Liver (tissue), 9 donors: ENCODE results near the gene AKAP11. TPM values are rescaled to one million over a fixed set of nuclear protein-coding genes. Genes with fewer than 3 reads are reported as not detected.

Experiments used
- DNase-seq: peaks from one replicate; pipeline ENCODE4 v3.0.0-alpha.2; 2017; ENCODE audit warnings: low spot score
- H3K27ac ChIP-seq, 2 donors: one replicate each; pipeline ENCODE4 v1.7.0; 2013; ENCODE audit warnings: inconsistent platforms in 2 of 2, low read length in 2 of 2, control low read depth in 1 of 2, low read depth in 1 of 2, mild to moderate bottlenecking in 1 of 2
- H3K27me3 ChIP-seq, 4 donors: one replicate each; pipeline versions ENCODE4 v1.6.1 to v1.7.0; 2013; ENCODE audit warnings: low read length in 3 of 4, inconsistent platforms in 1 of 4, mild to moderate bottlenecking in 1 of 4, moderate library complexity in 1 of 4; ENCODE audit not compliant: control insufficient read depth in 4 of 4, insufficient read depth in 4 of 4
- H3K36me3 ChIP-seq, 4 donors: one replicate each; pipeline versions ENCODE4 v1.6.1 to v1.7.0; 2013; ENCODE audit warnings: low read length in 3 of 4, mild to moderate bottlenecking in 3 of 4, low read depth in 1 of 4, moderate library complexity in 1 of 4; ENCODE audit not compliant: control insufficient read depth in 4 of 4, insufficient read depth in 3 of 4
- H3K4me1 ChIP-seq, 4 donors: one replicate each; pipeline versions ENCODE4 v1.6.1 to v1.7.0; 2013; ENCODE audit warnings: low read length in 3 of 4, mild to moderate bottlenecking in 3 of 4, moderate library complexity in 1 of 4; ENCODE audit not compliant: control insufficient read depth in 4 of 4, insufficient read depth in 4 of 4
- H3K4me3 ChIP-seq, 3 donors: one replicate each; pipeline versions ENCODE4 v1.6.1 to v1.7.0; 2013; ENCODE audit warnings: low read length in 3 of 3, control low read depth in 1 of 3, low read depth in 1 of 3, mild to moderate bottlenecking in 1 of 3
- H3K9ac ChIP-seq, 2 donors: one replicate each; pipeline ENCODE4 v1.7.0; 2013; ENCODE audit warnings: low read length in 2 of 2, mild to moderate bottlenecking in 2 of 2, moderate library complexity in 2 of 2, control low read depth in 1 of 2, low read depth in 1 of 2
- H3K9me3 ChIP-seq, 4 donors: one replicate each; pipeline versions ENCODE4 v1.6.1 to v1.7.0; 2013; ENCODE audit warnings: low read length in 3 of 4; ENCODE audit not compliant: control insufficient read depth in 4 of 4
- ATF3 ChIP-seq: IDR thresholded peaks from 2 replicates; pipeline ENCODE4 v1.6.1; 2016; ENCODE audit warnings: antibody characterized with exemption
- FOXA1 ChIP-seq: IDR thresholded peaks from 2 replicates; pipeline ENCODE4 v1.6.1; 2016; ENCODE audit warnings: antibody characterized with exemption
- FOXA2 ChIP-seq: IDR thresholded peaks from 2 replicates; pipeline ENCODE4 v1.6.1; 2016; ENCODE audit warnings: antibody characterized with exemption
- GABPA ChIP-seq, 2 donors: IDR thresholded peaks in 1 of 2; conservative IDR thresholded peaks in 1 of 2; 2 replicates each; pipeline ENCODE4 v1.6.1; 2016; ENCODE audit warnings: antibody characterized with exemption in 2 of 2, mild to moderate bottlenecking in 1 of 2, moderate library complexity in 1 of 2
- HNF4A ChIP-seq, 2 donors: conservative IDR thresholded peaks; 2 replicates each; pipeline ENCODE4 v1.6.1; 2016; ENCODE audit warnings: antibody characterized with exemption in 2 of 2, mild to moderate bottlenecking in 2 of 2
- HNF4G ChIP-seq: IDR thresholded peaks from 2 replicates; pipeline ENCODE4 v1.6.1; 2016; ENCODE audit warnings: antibody characterized with exemption
- JUND ChIP-seq, 2 donors: IDR thresholded peaks; 2 replicates each; pipeline ENCODE4 v1.6.1; 2016; ENCODE audit warnings: antibody characterized with exemption in 2 of 2
- NR2F2 ChIP-seq: IDR thresholded peaks from 2 replicates; pipeline ENCODE4 v1.6.1; 2016; ENCODE audit warnings: antibody characterized with exemption
- RAD21 ChIP-seq, 2 donors: IDR thresholded peaks; 2 replicates each; pipeline ENCODE4 v1.6.1; 2016; ENCODE audit warnings: antibody characterized with exemption in 2 of 2, mild to moderate bottlenecking in 2 of 2
- TAF1 ChIP-seq: conservative IDR thresholded peaks from 2 replicates; pipeline ENCODE4 v1.6.1; 2016; ENCODE audit warnings: antibody characterized with exemption, mild to moderate bottlenecking
- YY1 ChIP-seq: IDR thresholded peaks from 2 replicates; pipeline ENCODE4 v1.6.1; 2016; ENCODE audit warnings: antibody characterized with exemption, mild to moderate bottlenecking
- WGBS: extraction: QIAGEN DNeasy Blood & Tissue Kit; methylation state at CpG from one replicate; pipeline ENCODE4 v1.1.7; 2013; 5-methylcytosine and 5-hydroxymethylcytosine counted together
- polyA plus RNA-seq, 2 donors: library from polyadenylated mRNA; stranded (reverse) in 1 of 2; unstranded in 1 of 2; fragments of 200-250 nt in 1 of 2; fragments of >200 nt in 1 of 2; fragmentation: Nextera tagmentation in 1 of 2; extraction: Ambion mirVana in 1 of 2; gene quantifications; one replicate each; pipeline versions ENCODE4 v1.2.1 to v1.2.3, GENCODE V29; 2013 to 2015
- total RNA-seq, 2 donors: library from RNA; depleted of rRNA; stranded (reverse); fragments of >200 nt; gene quantifications; one replicate each; pipeline ENCODE4 v1.2.3, GENCODE V29; 2014
- TF ChIP-seq, protein P1 (sequence below): IDR thresholded peaks from 2 replicates; pipeline ENCODE4 v1.6.1; 2016; ENCODE audit warnings: antibody characterized with exemption, mild to moderate bottlenecking
- TF ChIP-seq, protein P2 (sequence below): IDR thresholded peaks from 2 replicates; pipeline ENCODE4 v1.6.1; 2016; ENCODE audit warnings: antibody characterized with exemption
- TF ChIP-seq, protein P3 (sequence below): IDR thresholded peaks from 2 replicates; pipeline ENCODE4 v1.6.1; 2016; ENCODE audit warnings: antibody characterized with exemption
- TF ChIP-seq, protein P4 (sequence below): fragments of 150-350 bp; IDR thresholded peaks from 2 replicates; pipeline ENCODE4 v1.5.1; 2017; ENCODE audit warnings: improper control_type of control experiment, low read depth, low read length; ENCODE audit not compliant: missing input control
- donor health status: healthy.
- donor health status: healthy.
- donor health status: healthy.
- donor health status: healthy.
- donor health status: healthy.

AKAP11 gene
- total and polyA plus RNA-seq, 4 donors: 2.5 to 12.0 (median 7.3) TPM

- no peaks in the 10 kb centered on the region for H3K4me1 ChIP-seq
- TF ChIP-seq TAF1 (no peak), YY1 (no peak), NR2F2 (no peak), HNF4G (no peak), GABPA (IDR thresholded peaks at IDR 0.05 in 1 of 2, conservative IDR thresholded peaks at IDR 0.05 in 1 of 2) (no peak), FOXA2 (no peak), FOXA1 (no peak)
- TF ChIP-seq, protein P1, sequence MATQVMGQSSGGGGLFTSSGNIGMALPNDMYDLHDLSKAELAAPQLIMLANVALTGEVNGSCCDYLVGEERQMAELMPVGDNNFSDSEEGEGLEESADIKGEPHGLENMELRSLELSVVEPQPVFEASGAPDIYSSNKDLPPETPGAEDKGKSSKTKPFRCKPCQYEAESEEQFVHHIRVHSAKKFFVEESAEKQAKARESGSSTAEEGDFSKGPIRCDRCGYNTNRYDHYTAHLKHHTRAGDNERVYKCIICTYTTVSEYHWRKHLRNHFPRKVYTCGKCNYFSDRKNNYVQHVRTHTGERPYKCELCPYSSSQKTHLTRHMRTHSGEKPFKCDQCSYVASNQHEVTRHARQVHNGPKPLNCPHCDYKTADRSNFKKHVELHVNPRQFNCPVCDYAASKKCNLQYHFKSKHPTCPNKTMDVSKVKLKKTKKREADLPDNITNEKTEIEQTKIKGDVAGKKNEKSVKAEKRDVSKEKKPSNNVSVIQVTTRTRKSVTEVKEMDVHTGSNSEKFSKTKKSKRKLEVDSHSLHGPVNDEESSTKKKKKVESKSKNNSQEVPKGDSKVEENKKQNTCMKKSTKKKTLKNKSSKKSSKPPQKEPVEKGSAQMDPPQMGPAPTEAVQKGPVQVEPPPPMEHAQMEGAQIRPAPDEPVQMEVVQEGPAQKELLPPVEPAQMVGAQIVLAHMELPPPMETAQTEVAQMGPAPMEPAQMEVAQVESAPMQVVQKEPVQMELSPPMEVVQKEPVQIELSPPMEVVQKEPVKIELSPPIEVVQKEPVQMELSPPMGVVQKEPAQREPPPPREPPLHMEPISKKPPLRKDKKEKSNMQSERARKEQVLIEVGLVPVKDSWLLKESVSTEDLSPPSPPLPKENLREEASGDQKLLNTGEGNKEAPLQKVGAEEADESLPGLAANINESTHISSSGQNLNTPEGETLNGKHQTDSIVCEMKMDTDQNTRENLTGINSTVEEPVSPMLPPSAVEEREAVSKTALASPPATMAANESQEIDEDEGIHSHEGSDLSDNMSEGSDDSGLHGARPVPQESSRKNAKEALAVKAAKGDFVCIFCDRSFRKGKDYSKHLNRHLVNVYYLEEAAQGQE: no peak
- TF ChIP-seq, protein P2, sequence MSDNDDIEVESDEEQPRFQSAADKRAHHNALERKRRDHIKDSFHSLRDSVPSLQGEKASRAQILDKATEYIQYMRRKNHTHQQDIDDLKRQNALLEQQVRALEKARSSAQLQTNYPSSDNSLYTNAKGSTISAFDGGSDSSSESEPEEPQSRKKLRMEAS: no peak
- TF ChIP-seq, protein P3, sequence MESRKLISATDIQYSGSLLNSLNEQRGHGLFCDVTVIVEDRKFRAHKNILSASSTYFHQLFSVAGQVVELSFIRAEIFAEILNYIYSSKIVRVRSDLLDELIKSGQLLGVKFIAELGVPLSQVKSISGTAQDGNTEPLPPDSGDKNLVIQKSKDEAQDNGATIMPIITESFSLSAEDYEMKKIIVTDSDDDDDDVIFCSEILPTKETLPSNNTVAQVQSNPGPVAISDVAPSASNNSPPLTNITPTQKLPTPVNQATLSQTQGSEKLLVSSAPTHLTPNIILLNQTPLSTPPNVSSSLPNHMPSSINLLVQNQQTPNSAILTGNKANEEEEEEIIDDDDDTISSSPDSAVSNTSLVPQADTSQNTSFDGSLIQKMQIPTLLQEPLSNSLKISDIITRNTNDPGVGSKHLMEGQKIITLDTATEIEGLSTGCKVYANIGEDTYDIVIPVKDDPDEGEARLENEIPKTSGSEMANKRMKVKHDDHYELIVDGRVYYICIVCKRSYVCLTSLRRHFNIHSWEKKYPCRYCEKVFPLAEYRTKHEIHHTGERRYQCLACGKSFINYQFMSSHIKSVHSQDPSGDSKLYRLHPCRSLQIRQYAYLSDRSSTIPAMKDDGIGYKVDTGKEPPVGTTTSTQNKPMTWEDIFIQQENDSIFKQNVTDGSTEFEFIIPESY: no peak
- TF ChIP-seq, protein P4, sequence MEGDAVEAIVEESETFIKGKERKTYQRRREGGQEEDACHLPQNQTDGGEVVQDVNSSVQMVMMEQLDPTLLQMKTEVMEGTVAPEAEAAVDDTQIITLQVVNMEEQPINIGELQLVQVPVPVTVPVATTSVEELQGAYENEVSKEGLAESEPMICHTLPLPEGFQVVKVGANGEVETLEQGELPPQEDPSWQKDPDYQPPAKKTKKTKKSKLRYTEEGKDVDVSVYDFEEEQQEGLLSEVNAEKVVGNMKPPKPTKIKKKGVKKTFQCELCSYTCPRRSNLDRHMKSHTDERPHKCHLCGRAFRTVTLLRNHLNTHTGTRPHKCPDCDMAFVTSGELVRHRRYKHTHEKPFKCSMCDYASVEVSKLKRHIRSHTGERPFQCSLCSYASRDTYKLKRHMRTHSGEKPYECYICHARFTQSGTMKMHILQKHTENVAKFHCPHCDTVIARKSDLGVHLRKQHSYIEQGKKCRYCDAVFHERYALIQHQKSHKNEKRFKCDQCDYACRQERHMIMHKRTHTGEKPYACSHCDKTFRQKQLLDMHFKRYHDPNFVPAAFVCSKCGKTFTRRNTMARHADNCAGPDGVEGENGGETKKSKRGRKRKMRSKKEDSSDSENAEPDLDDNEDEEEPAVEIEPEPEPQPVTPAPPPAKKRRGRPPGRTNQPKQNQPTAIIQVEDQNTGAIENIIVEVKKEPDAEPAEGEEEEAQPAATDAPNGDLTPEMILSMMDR: no peak
- no peak for DNase-seq
- H3K27me3 ChIP-seq: no peaks in the 10 kb centered on the region
- no peak overlapping the region for H3K4me3 ChIP-seq
- peaks cover 0 to 19% (median 6%) of the 10 kb centered on the region in 4 donors for H3K36me3 ChIP-seq
- H3K27ac ChIP-seq: no peak overlapping the region
- WGBS: 96% methylated on average over 2 of the region's 2 CpGs
- no peak overlapping the region for H3K9ac ChIP-seq
- H3K9me3 ChIP-seq: no peaks in the 10 kb centered on the region
These were observed 41.0 kb downstream of the AKAP11 start for GRCh38 chr13:42312817-42313431.

- Histone ChIP-seq H3K9me3 (no peaks in the 10 kb centered on the region), H3K27me3 (no peaks in the 10 kb centered on the region), H3K9ac (no peak overlapping the region), H3K36me3 (peaks cover 0 to 4% (median 1%) of the 10 kb centered on the region in 4 donors), H3K27ac (no peak overlapping the region), H3K4me1 (peaks cover 1 to 15% (median 8%) of the 10 kb centered on the region in 4 donors), H3K4me3 (no peak overlapping the region)
- no peak for DNase-seq
- TF ChIP-seq FOXA2 (no peak), JUND (IDR thresholded peaks at IDR 0.05) (no peak), GABPA (IDR thresholded peaks at IDR 0.05 in 1 of 2, conservative IDR thresholded peaks at IDR 0.05 in 1 of 2) (no peak), ATF3 (no peak), FOXA1 (no peak), RAD21 (IDR thresholded peaks at IDR 0.05) (no peak), TAF1 (no peak), YY1 (no peak), HNF4A (conservative IDR thresholded peaks at IDR 0.05) (no peak)
- TF ChIP-seq, protein P3: no peak
- TF ChIP-seq, protein P2: no peak
- TF ChIP-seq, protein P1: no peak
- WGBS: 71% methylated on average over 3 of the region's 3 CpGs
These were observed 46.6 kb downstream of the AKAP11 start for GRCh38 chr13:42318570-42318969.
